DND-41 (cell line): ENCODE data around the gene TMEM11.

Source experiments
- ATAC-seq: fragments of 200-7000 bp; cut with Tn5 transposase; 3 replicates; pipeline ENCODE4 v1.9.1; 2021; ENCODE audit warnings: low read depth; ENCODE audit not compliant: insufficient read depth
- DNase-seq: peaks from one replicate; pipeline ENCODE4 v3.0.0-alpha.2; 2020
- H2AFZ ChIP-seq: 2 replicates; pipeline ENCODE4 v1.6.0; 2012; ENCODE audit warnings: low read depth, low read length
- H3K27ac ChIP-seq: 2 replicates; pipeline ENCODE4 v1.5.1; 2012; ENCODE audit warnings: low read length, inconsistent platforms
- H3K27me3 ChIP-seq: fragments of 200-600 bp; sonication (generic); 2 replicates; pipeline ENCODE4 v1.6.0; 2012; ENCODE audit warnings: low read length, mild to moderate bottlenecking, inconsistent platforms; ENCODE audit not compliant: insufficient read depth, poor library complexity
- H3K36me3 ChIP-seq: 2 replicates; pipeline ENCODE4 v1.5.1; 2012; ENCODE audit warnings: low read length, inconsistent platforms; ENCODE audit not compliant: insufficient read depth
- H3K4me1 ChIP-seq: 2 replicates; pipeline ENCODE4 v1.5.1; 2012; ENCODE audit warnings: mild to moderate bottlenecking, low read length; ENCODE audit not compliant: insufficient read depth
- H3K4me2 ChIP-seq: 2 replicates; pipeline ENCODE4 v1.6.0; 2012; ENCODE audit warnings: mild to moderate bottlenecking, moderate library complexity, low read length, inconsistent platforms; ENCODE audit not compliant: insufficient read depth
- H3K4me3 ChIP-seq, 2 experiments: fragments of 200-600 bp in 1 of 2; shearing (Covaris generic) in 1 of 2; 2 replicates each; pipeline ENCODE4 v1.5.1; 2012 to 2016; ENCODE audit warnings: inconsistent platforms in 2 of 2, low read length in 2 of 2, mild to moderate bottlenecking in 2 of 2, low read depth in 1 of 2, moderate library complexity in 1 of 2
- H3K79me2 ChIP-seq: 2 replicates; pipeline ENCODE4 v1.6.0; 2012; ENCODE audit warnings: low read length, inconsistent platforms; ENCODE audit not compliant: insufficient read depth
- H3K9ac ChIP-seq: 2 replicates; pipeline ENCODE4 v1.6.0; 2012; ENCODE audit warnings: low read depth, mild to moderate bottlenecking, inconsistent platforms, low read length, moderate library complexity
- H3K9me3 ChIP-seq: 2 replicates; pipeline ENCODE4 v1.5.1; 2012; ENCODE audit warnings: low read length, moderate library complexity, mild to moderate bottlenecking, inconsistent platforms; ENCODE audit not compliant: insufficient read depth, severe bottlenecking
- H4K20me1 ChIP-seq: 2 replicates; pipeline ENCODE4 v1.6.0; 2012; ENCODE audit warnings: low read length; ENCODE audit not compliant: insufficient read depth
- CTCF ChIP-seq: IDR thresholded peaks from 2 replicates; pipeline ENCODE4 v1.5.1; 2012; ENCODE audit warnings: borderline replicate concordance, low read length, moderate library complexity, mild to moderate bottlenecking; ENCODE audit not compliant: poor library complexity, severe bottlenecking; ENCODE audit errors: extremely low read depth
- EZH2 ChIP-seq: IDR thresholded peaks from 3 replicates; pipeline ENCODE4 v1.6.1; 2012; ENCODE audit warnings: borderline replicate concordance, low read depth, mild to moderate bottlenecking, moderate library complexity, low read length, inconsistent platforms; ENCODE audit not compliant: severe bottlenecking

The TMEM11 gene

GRCh38 chr17:21249920-21250703 lies 36.2 kb upstream of the TMEM11 start:
- Histone ChIP-seq H3K4me3 (no peak overlapping the region), H2AFZ (no peak overlapping the region), H3K9ac (no peak overlapping the region), H4K20me1 (peaks cover 6% of the 10 kb centered on the region; the same call in 1 of the 2 replicates), H3K27me3 (peaks cover 30% of the 10 kb centered on the region), H3K79me2 (no peaks in the 10 kb centered on the region), H3K4me1 (peaks cover 13% of the 10 kb centered on the region), H3K9me3 (no peaks in the 10 kb centered on the region), H3K4me2 (no peak overlapping the region), H3K36me3 (no peaks in the 10 kb centered on the region), H3K27ac (no peak overlapping the region)
- DNase-seq (no peak), ATAC-seq (no peak)
- no peak for TF ChIP-seq EZH2
- peak; percentile 11 for TF ChIP-seq CTCF

- Histone ChIP-seq H3K4me2 (no peak overlapping the region), H3K9me3 (no peaks in the 10 kb centered on the region), H3K4me3 (no peak overlapping the region), H4K20me1 (peaks cover 12% of the 10 kb centered on the region; the same call in 1 of the 2 replicates), H3K4me1 (peaks cover 13% of the 10 kb centered on the region), H3K27me3 (peaks cover 30% of the 10 kb centered on the region), H2AFZ (no peak overlapping the region), H3K9ac (no peak overlapping the region), H3K27ac (no peak overlapping the region), H3K36me3 (no peaks in the 10 kb centered on the region), H3K79me2 (no peaks in the 10 kb centered on the region)
- ATAC-seq (no peak), DNase-seq (no peak)
- TF ChIP-seq EZH2 (no peak), CTCF (no peak)
Measured at GRCh38 chr17:21249086-21249795, 35.3 kb upstream of the TMEM11 start.

GRCh38 chr17:21248500-21248899 lies 34.5 kb upstream of the TMEM11 start:
- H3K9me3 ChIP-seq: no peaks in the 10 kb centered on the region
- no peak overlapping the region for H2AFZ ChIP-seq
- H3K79me2 ChIP-seq: no peaks in the 10 kb centered on the region
- no peaks in the 10 kb centered on the region for H3K36me3 ChIP-seq
- no peak for ATAC-seq
- H4K20me1 ChIP-seq: peaks cover 16% of the 10 kb centered on the region; the same call in 1 of the 2 replicates
- peaks cover 8% of the 10 kb centered on the region for H3K4me1 ChIP-seq
- peaks cover 23% of the 10 kb centered on the region for H3K27me3 ChIP-seq
- no peak for TF ChIP-seq EZH2
- TF ChIP-seq CTCF: no peak
- no peak for DNase-seq
- no peak overlapping the region for H3K9ac ChIP-seq
- H3K4me2 ChIP-seq: no peak overlapping the region
- H3K27ac ChIP-seq: no peak overlapping the region
- H3K4me3 ChIP-seq: no peak overlapping the region
